ENCODE results near the gene NFATC1. TPM values are rescaled to one million over a fixed set of nuclear protein-coding genes. Genes with fewer than 3 reads are reported as not detected.

NFATC1 gene
- total and polyA plus RNA-seq, 5 experiments from 2014 or later, result 12.7 to 51.0 (median 34.9) TPM

GRCh38 chr18:79519751-79520477 lies 124.2 kb downstream of the NFATC1 start:
- peak overlapping the region; percentile 87 to 98 (median 94) for H3K27ac Mint-ChIP-seq
- no peaks in the 10 kb centered on the region for H3K27me3 Mint-ChIP-seq
- DNase-seq (peak in 9 of 10 donors; percentile 18 to 79 (median 38)), ATAC-seq (no peak)
- H3K4me1 Mint-ChIP-seq, result peaks cover 48 to 89% (median 80%) of the 10 kb centered on the region in 4 donors
- no peaks in the 10 kb centered on the region for H3K9me3 Mint-ChIP-seq
- H3K4me3 Mint-ChIP-seq, result peak overlapping the region; percentile 72 to 89 (median 82)
- POLR2A ChIA-PET, result interaction anchor here (0.6 to 1.6 kb wide), 5 partner anchors 13 to 141 kb away, joined by 3 to 7 read pairs (median 3); no protein-coding TSS in a partner anchor
- H3K36me3 Mint-ChIP-seq, result no peaks in the 10 kb centered on the region

DNA sequence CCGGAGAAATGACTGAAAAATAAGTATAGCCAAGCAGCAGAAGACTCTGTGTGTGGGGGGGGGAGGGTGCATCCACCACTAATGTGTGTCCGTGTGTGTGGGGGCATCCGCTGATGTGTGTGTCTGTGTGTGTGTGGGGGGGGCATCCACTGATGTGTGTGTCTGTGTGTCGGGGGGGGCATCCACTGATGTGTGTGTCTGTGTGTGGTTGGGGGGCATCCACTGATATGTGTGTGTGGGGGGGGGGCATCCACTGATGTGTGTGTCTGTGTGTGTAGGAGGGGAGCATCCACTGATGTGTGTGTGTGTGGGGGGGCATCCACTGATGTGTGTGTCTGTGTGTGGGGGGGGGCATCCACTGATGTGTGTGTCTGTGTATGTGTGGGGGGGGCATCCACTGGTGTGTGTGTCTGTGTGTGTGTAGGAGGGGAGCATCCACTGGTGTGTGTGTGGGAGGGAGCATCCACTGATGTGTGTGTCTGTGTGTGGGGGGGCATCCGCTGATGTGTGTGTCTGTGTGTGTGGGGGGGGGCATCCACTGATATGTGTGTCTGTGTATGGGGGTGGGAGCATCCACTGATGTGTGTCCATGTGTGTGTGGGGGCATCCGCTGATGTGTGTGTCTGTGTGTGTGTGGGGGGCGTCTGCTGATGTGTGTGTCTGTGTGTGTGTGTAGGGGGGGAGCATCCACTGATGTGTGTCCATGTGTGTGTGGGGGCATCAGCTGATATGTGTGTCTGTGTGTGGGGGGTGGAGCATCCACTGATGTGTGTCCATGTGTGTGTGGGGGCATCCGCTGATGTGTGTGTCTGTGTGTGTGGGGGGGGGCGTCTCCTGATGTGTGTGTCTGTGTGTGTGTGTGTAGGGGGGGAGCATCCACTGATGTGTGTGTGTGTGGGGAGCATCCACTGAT lies 125.0 kb downstream of the NFATC1 start:
- Mint-ChIP-seq H3K4me3 (peak overlapping the region; percentile 72 to 89 (median 82)), H3K9me3 (no peaks in the 10 kb centered on the region), H3K27ac (peak overlapping the region; percentile 87 to 98 (median 94)), H3K36me3 (no peaks in the 10 kb centered on the region), H3K4me1 (peaks cover 52 to 93% (median 80%) of the 10 kb centered on the region in 4 donors), H3K27me3 (no peaks in the 10 kb centered on the region)
- POLR2A ChIA-PET, result interaction anchor here (1.0 to 1.6 kb wide), 2 partner anchors 14 to 122 kb away, joined by 3 to 7 read pairs; no protein-coding TSS in a partner anchor
- ATAC-seq (no peak), DNase-seq (no peak)

- Mint-ChIP-seq H3K4me1 (peaks cover 50 to 88% (median 75%) of the 10 kb centered on the region in 4 donors), H3K36me3 (no peaks in the 10 kb centered on the region), H3K27ac (peak overlapping the region; percentile 96 to 100 (median 98)), H3K9me3 (no peaks in the 10 kb centered on the region), H3K27me3 (no peaks in the 10 kb centered on the region), H3K4me3 (peak overlapping the region in 7 of 10 donors; percentile 6 to 90 (median 89))
- no peak for ATAC-seq
- POLR2A ChIA-PET, result no interaction called here
- DNase-seq, result no peak
Measured at GRCh38 chr18:79521416-79522205, 125.9 kb downstream of the NFATC1 start.

- no peaks in the 10 kb centered on the region for H3K27me3 Mint-ChIP-seq
- H3K4me1 Mint-ChIP-seq, result peaks cover 43 to 77% (median 65%) of the 10 kb centered on the region in 4 donors
- peak overlapping the region; percentile 96 to 100 (median 98) for H3K27ac Mint-ChIP-seq
- ATAC-seq (peak; percentile 6 to 17), DNase-seq (peak; percentile 35 to 89 (median 53))
- peak overlapping the region; percentile 79 to 93 (median 89) for H3K4me3 Mint-ChIP-seq
- POLR2A ChIA-PET, result interaction anchor here (0.6 to 2.8 kb wide), 12 partner anchors 15 to 161 kb away, joined by 3 to 21 read pairs (median 6); no protein-coding TSS in a partner anchor
- no peaks in the 10 kb centered on the region for H3K9me3 Mint-ChIP-seq
- H3K36me3 Mint-ChIP-seq, result peaks cover 0 to 5% (median 2%) of the 10 kb centered on the region in 3 donors
Measured at GRCh38 chr18:79522451-79523205, 126.9 kb downstream of the NFATC1 start.

DNA sequence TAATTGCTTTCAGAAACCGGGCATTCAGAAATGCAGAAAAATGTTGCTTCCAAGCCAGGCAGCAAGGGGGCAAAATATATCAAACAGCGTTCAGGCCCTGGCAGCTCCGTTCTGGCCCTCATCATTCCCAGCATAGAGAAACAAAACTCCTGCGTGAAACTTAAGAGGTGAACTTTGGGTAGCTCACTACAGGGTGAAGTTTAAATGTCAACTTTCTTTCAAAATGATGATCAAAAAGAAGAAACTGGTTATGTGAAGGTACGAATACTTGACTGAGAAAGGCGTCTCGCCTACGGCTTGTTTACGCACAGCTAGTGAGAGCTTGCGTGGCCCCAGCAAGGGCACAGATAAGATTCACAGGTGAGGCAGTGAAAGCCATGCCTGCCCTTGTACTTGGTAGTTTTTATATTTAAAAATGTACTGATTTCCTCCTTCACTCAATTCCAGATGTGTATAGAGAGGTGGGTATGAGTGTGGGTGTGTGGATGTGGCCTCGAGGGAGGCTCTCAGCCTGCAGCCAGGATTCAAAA lies 127.5 kb downstream of the NFATC1 start:
- Mint-ChIP-seq H3K27ac (peak overlapping the region; percentile 96 to 100 (median 98)), H3K4me1 (peaks cover 38 to 71% (median 59%) of the 10 kb centered on the region in 4 donors), H3K4me3 (peak overlapping the region; percentile 79 to 93 (median 89)), H3K27me3 (no peaks in the 10 kb centered on the region), H3K36me3 (peaks cover 0 to 11% (median 7%) of the 10 kb centered on the region in 3 donors), H3K9me3 (no peaks in the 10 kb centered on the region)
- POLR2A ChIA-PET, result interaction anchor here (0.6 to 2.8 kb wide), 17 partner anchors 16 to 297 kb away, joined by 3 to 21 read pairs (median 5); no protein-coding TSS in a partner anchor
- peak in 8 of 10 donors; percentile 25 to 84 (median 74) for DNase-seq
- peak; percentile 63 to 79 for ATAC-seq

DNA sequence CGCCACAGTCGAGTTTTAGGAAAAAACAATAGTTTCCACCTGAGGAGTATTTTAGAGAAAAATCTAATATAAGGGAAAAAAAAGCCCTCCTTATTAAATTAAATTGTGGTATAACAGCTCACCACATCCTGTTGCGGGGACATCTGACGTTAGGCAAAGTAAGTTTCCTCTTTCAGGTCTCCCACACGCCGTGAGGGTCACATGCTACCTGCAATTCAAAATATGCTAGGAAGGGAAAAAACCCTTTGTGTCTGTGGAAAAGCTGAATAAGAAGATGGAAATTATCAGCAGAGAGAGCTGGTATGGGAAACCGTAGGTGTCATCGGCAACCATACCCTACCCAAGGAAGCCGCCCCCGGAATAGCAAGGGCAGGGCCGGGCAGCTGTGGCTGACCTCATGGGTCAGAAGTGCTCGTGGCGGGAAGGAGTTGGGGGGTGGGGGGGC lies 128.0 kb downstream of the NFATC1 start:
- peak; percentile 57 to 78 for ATAC-seq
- Mint-ChIP-seq H3K27ac (peak overlapping the region; percentile 96 to 100 (median 98)), H3K36me3 (peaks cover 0 to 16% (median 7%) of the 10 kb centered on the region in 3 donors), H3K4me3 (peak overlapping the region; percentile 79 to 93 (median 89)), H3K9me3 (no peaks in the 10 kb centered on the region), H3K27me3 (no peaks in the 10 kb centered on the region), H3K4me1 (peaks cover 38 to 68% (median 56%) of the 10 kb centered on the region in 4 donors)
- DNase-seq, result peak; percentile 58 to 92 (median 82)
- POLR2A ChIA-PET, result interaction anchor here (0.6 to 2.8 kb wide), 17 partner anchors 8 to 296 kb away, joined by 3 to 21 read pairs (median 5); no protein-coding TSS in a partner anchor

GRCh38 chr18:79524181-79525078 lies 128.7 kb downstream of the NFATC1 start:
- H3K27ac Mint-ChIP-seq, result peak overlapping the region; percentile 96 to 100 (median 98)
- peak; percentile 34 to 36 for ATAC-seq
- no peaks in the 10 kb centered on the region for H3K27me3 Mint-ChIP-seq
- peaks cover 38 to 71% (median 51%) of the 10 kb centered on the region in 4 donors for H3K4me1 Mint-ChIP-seq
- H3K36me3 Mint-ChIP-seq, result peaks cover 0 to 23% (median 9%) of the 10 kb centered on the region in 3 donors
- POLR2A ChIA-PET, result interaction anchor here (0.6 to 2.8 kb wide), 15 partner anchors 9 to 296 kb away, joined by 3 to 21 read pairs (median 6); no protein-coding TSS in a partner anchor
- peak overlapping the region; percentile 69 to 93 (median 88) for H3K4me3 Mint-ChIP-seq
- H3K9me3 Mint-ChIP-seq, result no peaks in the 10 kb centered on the region
- DNase-seq, result peak; percentile 28 to 77 (median 59)

GRCh38 chr18:79525556-79526467 lies 130.1 kb downstream of the NFATC1 start:
- peak overlapping the region in 9 of 10 donors; percentile 38 to 97 (median 85) for H3K27ac Mint-ChIP-seq
- H3K36me3 Mint-ChIP-seq, result peaks cover 0 to 27% (median 9%) of the 10 kb centered on the region in 3 donors
- H3K27me3 Mint-ChIP-seq, result no peaks in the 10 kb centered on the region
- ATAC-seq (no peak), DNase-seq (peak in 1 of 10 donors; percentile 43)
- peak overlapping the region in 9 of 10 donors; percentile 21 to 67 (median 48) for H3K4me3 Mint-ChIP-seq
- no peaks in the 10 kb centered on the region for H3K9me3 Mint-ChIP-seq
- POLR2A ChIA-PET, result interaction anchor here (0.6 to 2.1 kb wide), 4 partner anchors 20 to 129 kb away, joined by 3 to 5 read pairs (median 4); no protein-coding TSS in a partner anchor
- peaks cover 31 to 57% (median 39%) of the 10 kb centered on the region in 4 donors for H3K4me1 Mint-ChIP-seq
